HG02938 (cell line): ENCODE results near the gene FOXF2.

Source experiments
- ATAC-seq: cut with Tn5 transposase; IDR thresholded peaks from one replicate; pipeline ENCODE4 v1.9.1; 2021; ENCODE audit warnings: mild to moderate bottlenecking, moderate library complexity; ENCODE audit not compliant: unreplicated experiment

The FOXF2 gene

GRCh38 chr6:1390133-1390945, 963 bp downstream of the FOXF2 start:
- no peak for ATAC-seq

- ATAC-seq = no peak
Measured at GRCh38 chr6:1390946-1391799, 1.8 kb downstream of the FOXF2 start.

- no peak for ATAC-seq
Measured at GRCh38 chr6:1391800-1392309, 2.5 kb downstream of the FOXF2 start.

- no peak for ATAC-seq
Measured at GRCh38 chr6:1392813-1393640, 3.7 kb downstream of the FOXF2 start.

GRCh38 chr6:1393641-1394283, 4.4 kb downstream of the FOXF2 start:
- ATAC-seq = no peak

- ATAC-seq = no peak
Measured at GRCh38 chr6:1394514-1395463, 5.4 kb downstream of the FOXF2 start.

DNA sequence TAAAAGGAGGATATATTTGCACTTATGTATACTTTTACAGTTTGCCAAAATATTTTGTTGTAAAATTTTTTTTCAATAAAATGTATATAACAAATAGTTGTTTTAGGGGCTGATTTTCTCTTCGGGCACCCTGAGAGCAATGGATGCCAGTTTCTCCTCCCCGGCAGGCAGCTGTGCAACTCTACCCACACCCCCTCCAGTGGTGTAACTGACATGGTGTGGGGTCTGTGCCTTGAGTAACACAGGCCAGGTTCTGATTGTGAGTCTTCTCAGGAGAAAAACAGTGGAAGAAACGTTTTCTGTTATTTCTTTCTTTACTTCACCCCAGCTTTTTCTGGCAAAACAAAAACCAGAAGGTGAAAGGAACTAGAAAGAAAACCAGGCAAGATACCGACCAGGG, 6.1 kb downstream of the FOXF2 start:
- ATAC-seq = no peak

- no peak for ATAC-seq
Measured at GRCh38 chr6:1395941-1396908, 6.8 kb downstream of the FOXF2 start.

DNA sequence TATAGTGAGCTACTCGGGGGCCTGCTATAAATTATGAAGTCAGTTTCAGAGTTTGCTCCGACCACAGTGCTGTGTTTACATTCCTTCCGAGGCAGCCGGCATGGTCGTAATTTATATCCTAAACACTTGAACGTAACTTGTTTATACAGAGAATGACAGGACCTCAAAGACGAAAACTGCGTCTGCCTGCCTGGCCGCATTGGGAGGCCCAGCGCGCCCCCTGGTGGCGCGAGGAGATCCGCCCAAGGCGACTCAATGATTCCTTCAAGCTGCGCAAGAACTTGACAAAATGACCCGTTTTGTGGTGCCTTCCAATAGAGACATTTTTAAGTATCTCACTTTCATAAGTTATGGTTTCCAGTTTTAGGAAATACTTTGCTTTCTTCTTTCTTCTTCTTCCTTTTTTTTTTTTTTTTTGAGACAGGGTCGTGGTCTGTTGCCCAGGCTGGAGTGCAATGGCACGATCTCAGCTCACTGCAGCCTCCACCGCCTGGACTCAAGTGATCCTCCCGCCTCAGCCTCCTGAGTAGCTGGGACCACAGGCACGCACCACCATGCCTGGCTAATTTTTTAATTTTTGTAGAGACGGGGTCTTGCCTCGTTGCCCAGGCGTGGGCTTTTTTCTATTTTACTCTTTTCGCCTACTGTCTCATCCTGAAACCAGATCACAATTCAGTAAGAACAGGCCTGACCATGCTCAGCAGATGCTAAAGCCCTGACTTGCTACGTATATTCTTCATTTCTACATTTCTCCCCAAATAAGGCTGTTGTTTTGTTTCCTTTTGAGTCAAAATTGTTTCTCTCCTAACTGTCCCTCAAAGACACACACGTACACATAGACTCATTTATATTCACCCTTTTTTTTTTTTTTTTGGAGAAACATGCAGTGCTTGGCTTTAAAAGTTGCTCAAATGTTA, 7.8 kb downstream of the FOXF2 start:
- ATAC-seq = no peak

- ATAC-seq = no peak
Measured at GRCh38 chr6:1399085-1399780, 9.9 kb downstream of the FOXF2 start.

DNA sequence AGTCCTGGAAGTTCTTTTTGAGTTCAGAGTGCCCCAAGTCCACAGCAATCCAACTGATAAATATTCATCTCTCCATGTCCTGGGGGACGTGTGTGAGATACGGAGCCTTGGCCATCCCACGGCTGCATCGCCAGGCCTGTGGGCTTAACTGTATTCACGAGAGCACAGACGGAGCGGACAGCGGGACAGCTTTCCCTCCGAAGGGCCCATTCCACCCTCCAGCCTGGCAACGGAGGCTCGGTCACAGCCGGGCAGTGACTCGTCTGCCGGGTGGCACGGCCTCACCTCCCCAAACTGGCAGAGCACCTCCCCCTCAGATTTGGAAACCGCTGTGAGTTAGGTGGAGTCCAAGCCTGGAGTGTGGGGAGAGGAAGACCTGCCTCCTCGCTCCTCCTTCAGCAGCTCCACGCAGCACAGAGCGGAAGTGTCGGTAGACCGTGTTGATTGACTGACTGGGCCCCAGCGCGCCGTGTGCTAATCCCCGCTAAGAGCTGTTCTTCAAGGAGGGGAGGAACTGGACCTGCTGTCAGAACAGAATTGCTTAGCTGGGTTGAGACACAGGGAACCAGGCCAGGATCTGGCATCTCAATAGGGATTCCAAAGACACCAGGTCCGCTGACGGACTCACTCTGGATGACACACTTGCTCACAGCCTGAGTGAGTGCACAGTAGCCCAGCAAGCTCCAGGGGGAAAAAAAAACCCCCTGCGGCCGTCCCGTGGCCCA, 10.9 kb downstream of the FOXF2 start:
- no peak for ATAC-seq

- ATAC-seq = no peak
Measured at GRCh38 chr6:1402369-1402768, 13.0 kb downstream of the FOXF2 start.

DNA sequence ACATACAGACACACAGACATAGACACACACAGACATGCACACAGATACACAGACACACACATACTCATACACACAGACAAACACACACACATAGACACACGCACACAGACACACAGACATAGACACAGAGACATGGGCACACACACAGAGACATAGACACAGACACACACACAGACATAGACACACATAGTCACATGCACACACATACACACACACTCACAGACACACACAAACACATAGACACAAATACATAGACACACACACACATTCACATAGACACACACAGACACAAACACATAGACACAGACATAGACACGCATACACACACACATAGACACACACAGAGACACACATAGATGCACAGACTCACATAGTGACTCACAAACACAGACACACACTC, 13.5 kb downstream of the FOXF2 start:
- no peak for ATAC-seq

- no peak for ATAC-seq
Measured at GRCh38 chr6:1403851-1404712, 14.7 kb downstream of the FOXF2 start.

GRCh38 chr6:1404713-1405098, 15.3 kb downstream of the FOXF2 start:
- no peak for ATAC-seq
